SK-N-SH treated with all-trans-retinoic acid at 6 μM for 48 hours (cell line): ENCODE measurements around the gene C6orf136.

Source experiments
- ATAC-seq: fragments of 200-7000 bp; cut with Tn5 transposase; 3 replicates; pipeline ENCODE4 v1.9.1; 2020; ENCODE audit warnings: mild to moderate bottlenecking, moderate library complexity
- BACH2 ChIP-seq: fragments of 250-450 bp; sonication (Bioruptor Pico); IDR thresholded peaks from 2 replicates; pipeline ENCODE4 v1.9.0; 2021; ENCODE audit warnings: mild to moderate bottlenecking, borderline replicate concordance
- CSDC2 ChIP-seq: fragments of 250-450 bp; sonication (Bioruptor Pico); IDR thresholded peaks from 2 replicates; pipeline ENCODE4 v1.5.0; 2020; ENCODE audit warnings: mild to moderate bottlenecking, moderate library complexity
- ESRRG ChIP-seq: fragments of 250-450 bp; sonication (Bioruptor Pico); IDR thresholded peaks from 2 replicates; pipeline ENCODE4 v1.6.1; 2021; ENCODE audit warnings: mild to moderate bottlenecking
- GLIS3 ChIP-seq: fragments of 250-450 bp; sonication (Bioruptor Pico); IDR thresholded peaks from 2 replicates; pipeline ENCODE4 v1.5.0; 2020; ENCODE audit warnings: mild to moderate bottlenecking, moderate library complexity
- ISL1 ChIP-seq: fragments of 250-450 bp; sonication (Bioruptor Pico); IDR thresholded peaks from 2 replicates; pipeline ENCODE4 v2.1.2; 2022; ENCODE audit warnings: mild to moderate bottlenecking, moderate library complexity
- OSR1 ChIP-seq: fragments of 250-450 bp; sonication (Bioruptor Pico); IDR thresholded peaks from 2 replicates; pipeline ENCODE4 v1.8.0; 2022; ENCODE audit warnings: moderate library complexity, mild to moderate bottlenecking, inconsistent platforms
- PPARA ChIP-seq: fragments of 250-450 bp; sonication (Bioruptor Pico); IDR thresholded peaks from 2 replicates; pipeline ENCODE4 v1.5.0; 2020; ENCODE audit warnings: mild to moderate bottlenecking, borderline replicate concordance
- RARB ChIP-seq: fragments of 250-450 bp; sonication (Bioruptor Pico); IDR thresholded peaks from 2 replicates; pipeline ENCODE4 v1.8.0; 2021; ENCODE audit warnings: mild to moderate bottlenecking, moderate library complexity
- SNAI2 ChIP-seq: fragments of 250-450 bp; sonication (Bioruptor Pico); IDR thresholded peaks from 2 replicates; pipeline ENCODE4 v1.5.0; 2020; ENCODE audit warnings: mild to moderate bottlenecking, moderate library complexity
- TCF4 ChIP-seq: fragments of 250-450 bp; sonication (Bioruptor Pico); IDR thresholded peaks from 2 replicates; pipeline ENCODE4 v1.8.0; 2021; ENCODE audit warnings: mild to moderate bottlenecking, moderate library complexity, borderline replicate concordance
- TOX ChIP-seq: fragments of 250-450 bp; sonication (Bioruptor Pico); IDR thresholded peaks from 2 replicates; pipeline ENCODE4 v1.8.0; 2021; ENCODE audit warnings: mild to moderate bottlenecking, moderate library complexity, borderline replicate concordance
- TSHZ2 ChIP-seq: fragments of 250-450 bp; sonication (Bioruptor Pico); IDR thresholded peaks from 2 replicates; pipeline ENCODE4 v1.5.0; 2020; ENCODE audit warnings: mild to moderate bottlenecking, moderate library complexity
- ZC3H10 ChIP-seq: fragments of 250-450 bp; sonication (Bioruptor Pico); IDR thresholded peaks from 2 replicates; pipeline ENCODE4 v1.5.1; 2021; ENCODE audit warnings: mild to moderate bottlenecking, moderate library complexity
- ZFP3 ChIP-seq: fragments of 250-450 bp; sonication (Bioruptor Pico); IDR thresholded peaks from 2 replicates; pipeline ENCODE4 v1.5.0; 2020; ENCODE audit warnings: mild to moderate bottlenecking, moderate library complexity
- ZFP30 ChIP-seq: fragments of 450-650 bp; formaldehyde crosslinking; IDR thresholded peaks from 2 replicates; pipeline ENCODE4 v1.5.0; 2022; ENCODE audit warnings: mild to moderate bottlenecking, moderate library complexity
- ZNF70 ChIP-seq: fragments of 450-650 bp; formaldehyde crosslinking; IDR thresholded peaks from 2 replicates; pipeline ENCODE4 v1.5.0; 2020; ENCODE audit warnings: mild to moderate bottlenecking, moderate library complexity
- ZNF8 ChIP-seq: fragments of 450-650 bp; formaldehyde crosslinking; IDR thresholded peaks from 2 replicates; pipeline ENCODE4 v1.5.0; 2020; ENCODE audit warnings: mild to moderate bottlenecking, moderate library complexity

The C6orf136 gene

GRCh38 chr6:30689022-30689865, 42.3 kb downstream of the C6orf136 start (continued):
- TF ChIP-seq TSHZ2 (CRISPR knock-in tag) (no peak), SNAI2 (CRISPR knock-in tag) (no peak), BACH2 (CRISPR knock-in tag) (no peak)
- TF ChIP-seq, all 23 proteins: peak for 0

GRCh38 chr6:30689985-30690384, 43.1 kb downstream of the C6orf136 start:
- ATAC-seq = no peak
- TF ChIP-seq ISL1 (CRISPR knock-in tag) (no peak), CSDC2 (no peak), ZNF70 (CRISPR knock-in tag) (no peak), BACH2 (CRISPR knock-in tag) (no peak), TOX (CRISPR knock-in tag) (no peak), TSHZ2 (CRISPR knock-in tag) (no peak)

- peak; percentile 60 for ATAC-seq
- TF ChIP-seq GLIS3 = no peak
- TF ChIP-seq ESRRG (CRISPR knock-in tag) = no peak
- no peak for TF ChIP-seq PPARA (CRISPR knock-in tag)
- TF ChIP-seq ZFP3 (CRISPR knock-in tag) = peak; percentile 86; the same call in 1 of the 2 replicates
- no peak for TF ChIP-seq ISL1 (CRISPR knock-in tag)
These were observed 43.7 kb downstream of the C6orf136 start, which contains the start of gene NRM for GRCh38 chr6:30690403-30691207. Gene NRM (minus strand): TSS chr6:30690984. CDS start chr6:30690974, 10 bp downstream.

DNA sequence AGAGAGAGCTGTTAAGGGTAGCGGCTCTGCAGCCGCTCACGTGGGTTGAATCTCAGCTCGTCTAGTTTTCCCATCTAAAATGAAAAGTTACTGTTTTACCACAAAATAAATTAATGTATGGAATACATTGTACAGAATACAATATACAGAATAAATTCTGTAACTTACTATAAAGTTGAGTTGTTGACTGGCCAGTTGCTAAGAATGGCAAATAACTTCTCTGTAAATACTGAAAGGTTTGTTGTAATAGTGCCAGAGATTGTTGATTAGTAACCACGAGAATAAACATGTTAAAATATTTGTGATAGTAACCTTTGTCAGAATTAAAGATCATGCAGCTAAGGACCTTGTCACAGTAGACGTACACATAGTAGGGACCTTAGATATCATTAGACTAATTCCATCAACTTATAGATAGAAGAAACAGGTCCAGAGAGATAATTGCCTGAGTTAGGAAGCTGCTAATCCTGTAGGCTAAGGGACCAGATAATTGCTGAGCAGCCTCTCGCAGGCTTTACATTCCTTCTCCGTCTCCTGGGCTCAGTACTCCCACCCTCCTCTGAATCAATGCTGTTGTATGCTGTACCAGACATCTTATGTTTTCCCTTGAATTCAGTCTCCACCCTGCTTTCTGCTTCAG, 44.4 kb downstream of the C6orf136 start:
- TF ChIP-seq PPARA (CRISPR knock-in tag) (no peak), TCF4 (CRISPR knock-in tag) (no peak), ISL1 (CRISPR knock-in tag) (no peak), CSDC2 (no peak), ZC3H10 (CRISPR knock-in tag) (no peak), TSHZ2 (CRISPR knock-in tag) (no peak), OSR1 (no peak), RARB (no peak), TOX (CRISPR knock-in tag) (no peak), ZFP30 (CRISPR knock-in tag) (no peak), GLIS3 (no peak), ZNF8 (CRISPR knock-in tag) (no peak)

More for the DNA sequence above, 44.4 kb downstream of the C6orf136 start:
- ATAC-seq = no peak
